C1 segment of cervical spinal cord (tissue), 14 donors: ENCODE measurements around the gene TYW3.

ENCODE experiments used
- DNase-seq, 14 donors: peaks; one replicate each; lab custom pipeline; 2025; lab: John Stamatoyannopoulos, UW

TYW3 gene

DNA sequence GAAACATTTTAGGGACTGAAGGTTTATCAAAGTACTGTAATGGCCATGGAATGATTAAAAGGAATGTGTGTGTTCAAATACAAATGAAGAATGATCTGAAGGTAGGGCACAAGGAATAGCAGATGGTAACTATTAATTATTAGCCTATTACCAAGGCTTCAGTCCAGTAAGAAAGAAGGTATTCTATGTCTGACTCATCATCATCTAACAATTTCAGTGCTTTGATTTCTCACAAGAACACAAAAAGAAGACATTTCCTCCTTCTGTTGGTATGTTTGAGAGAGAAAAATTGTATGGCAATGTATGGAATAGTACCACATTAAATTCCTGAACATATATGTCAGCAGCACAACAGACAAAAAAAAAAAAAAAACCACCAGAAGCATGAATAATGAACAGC, 57.5 kb downstream of the TYW3 start:
- DNase-seq: no peak

GRCh38 chr1:74791491-74791890, 58.5 kb downstream of the TYW3 start:
- no peak for DNase-seq

DNA sequence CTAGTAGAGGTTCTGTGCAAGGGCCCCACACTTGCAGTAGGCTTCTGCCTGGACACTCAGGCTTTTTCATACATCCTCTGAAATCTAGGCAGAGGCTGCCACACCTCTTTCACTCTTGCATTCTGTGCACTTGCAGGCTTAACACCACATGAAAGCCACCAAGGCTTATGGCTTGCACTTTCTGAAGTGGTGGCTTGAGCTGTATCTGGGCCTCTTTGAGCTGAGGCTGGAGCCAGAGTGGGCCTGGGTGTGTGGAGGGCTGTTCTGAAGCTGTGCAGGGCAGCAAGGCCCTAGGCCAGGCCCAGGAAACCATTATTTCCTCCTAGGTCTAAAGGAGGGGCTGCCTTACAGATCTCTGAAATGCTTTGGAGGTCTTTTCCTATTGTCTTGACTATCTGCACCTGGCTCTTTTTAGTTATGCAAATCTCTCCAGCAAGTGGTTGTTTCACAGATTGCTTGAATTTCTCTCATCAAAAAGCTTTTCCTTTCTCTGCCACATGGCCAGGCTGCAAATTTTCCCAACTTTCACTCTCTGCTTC, 66.2 kb downstream of the TYW3 start:
- no peak for DNase-seq

GRCh38 chr1:74811436-74812179, 78.7 kb downstream of the TYW3 start:
- no peak for DNase-seq

GRCh38 chr1:74812180-74812541, 79.2 kb downstream of the TYW3 start:
- DNase-seq: no peak
